ENCODE data around the gene IMPG2. TPM values are rescaled to one million over a fixed set of nuclear protein-coding genes. Genes with fewer than 3 reads are reported as not detected.

Gene IMPG2
- total and polyA plus RNA-seq, 2 experiments from 2014 or later: 0.77 TPM; not detected in 1

GRCh38 chr3:101249522-101249921 is 70.9 kb downstream of the IMPG2 start:
- TF ChIP-seq CTCF (IDR thresholded peaks at IDR 0.05; ENCODE audit: poor library complexity): no peak
- TF ChIP-seq EZH2phosphoT487 (IDR thresholded peaks at IDR 0.05; ENCODE audit: low read depth, severe bottlenecking, unreplicated experiment): no peak

GRCh38 chr3:101248736-101249135 is 71.6 kb downstream of the IMPG2 start:
- Histone ChIP-seq H2AFZ (no peak overlapping the region), H3K4me2 (no peak overlapping the region), H3K27ac (no peak overlapping the region), H4K20me1 (ENCODE audit: insufficient read depth, poor library complexity, severe bottlenecking) (no peaks in the 10 kb centered on the region), H3K4me3 (no peak overlapping the region), H3K27me3 (no peaks in the 10 kb centered on the region), H3K9me3 (ENCODE audit: low read depth) (no peaks in the 10 kb centered on the region), H3K36me3 (replicated peaks; ENCODE audit: insufficient read depth, low read depth) (no peaks in the 10 kb centered on the region), H3K9me2 (replicated peaks; ENCODE audit: insufficient read depth) (no peaks in the 10 kb centered on the region), H3K79me2 (no peaks in the 10 kb centered on the region), H3K4me1 (ENCODE audit: insufficient read depth) (no peaks in the 10 kb centered on the region)
- TF ChIP-seq EZH2phosphoT487 (IDR thresholded peaks at IDR 0.05; ENCODE audit: low read depth, severe bottlenecking, unreplicated experiment): no peak
- TF ChIP-seq CTCF (IDR thresholded peaks at IDR 0.05; ENCODE audit: poor library complexity): no peak
- TF ChIP-seq EZH2 (IDR thresholded peaks at IDR 0.05; ENCODE audit: borderline replicate concordance): no peak
- WGBS (ENCODE audit: low lambda C conversion rate, missing lambda C conversion rate): 71% methylated on average over 2 of the region's 2 CpGs
- no peak for DNase-seq (ENCODE audit: low spot score)

More at GRCh38 chr3:101249522-101249921, 70.9 kb downstream of the IMPG2 start:
- Histone ChIP-seq H3K9me3 (ENCODE audit: low read depth) (no peaks in the 10 kb centered on the region), H2AFZ (no peak overlapping the region), H3K9me2 (replicated peaks; ENCODE audit: insufficient read depth) (no peaks in the 10 kb centered on the region), H3K79me2 (no peaks in the 10 kb centered on the region), H3K27ac (no peak overlapping the region), H3K4me2 (no peak overlapping the region), H3K27me3 (no peaks in the 10 kb centered on the region), H3K4me3 (no peak overlapping the region), H4K20me1 (ENCODE audit: insufficient read depth, poor library complexity, severe bottlenecking) (no peaks in the 10 kb centered on the region), H3K36me3 (replicated peaks; ENCODE audit: insufficient read depth, low read depth) (no peaks in the 10 kb centered on the region), H3K4me1 (ENCODE audit: insufficient read depth) (no peaks in the 10 kb centered on the region)
- WGBS (ENCODE audit: low lambda C conversion rate, missing lambda C conversion rate): 97% methylated on average over 3 of the region's 3 CpGs
- no peak for DNase-seq (ENCODE audit: low spot score)

- DNase-seq (ENCODE audit: low spot score): no peak
- H3K36me3 ChIP-seq (replicated peaks; ENCODE audit: insufficient read depth, low read depth): no peaks in the 10 kb centered on the region
- no peaks in the 10 kb centered on the region for H3K4me1 ChIP-seq (ENCODE audit: insufficient read depth)
- H3K4me3 ChIP-seq: no peak overlapping the region
- no peaks in the 10 kb centered on the region for H4K20me1 ChIP-seq (ENCODE audit: insufficient read depth, poor library complexity, severe bottlenecking)
- H3K27ac ChIP-seq: no peak overlapping the region
- H3K79me2 ChIP-seq: no peaks in the 10 kb centered on the region
- WGBS (ENCODE audit: low lambda C conversion rate, missing lambda C conversion rate): 91% methylated on average over 5 of the region's 5 CpGs
- no peak overlapping the region for H3K4me2 ChIP-seq
- TF ChIP-seq EZH2 (IDR thresholded peaks at IDR 0.05; ENCODE audit: borderline replicate concordance) (no peak), CTCF (IDR thresholded peaks at IDR 0.05; ENCODE audit: poor library complexity) (no peak), EZH2phosphoT487 (IDR thresholded peaks at IDR 0.05; ENCODE audit: low read depth, severe bottlenecking, unreplicated experiment) (no peak)
- H2AFZ ChIP-seq: no peak overlapping the region
- no peaks in the 10 kb centered on the region for H3K27me3 ChIP-seq
- no peaks in the 10 kb centered on the region for H3K9me2 ChIP-seq (replicated peaks; ENCODE audit: insufficient read depth)
- H3K9me3 ChIP-seq (ENCODE audit: low read depth): no peaks in the 10 kb centered on the region
Measured at GRCh38 chr3:101244212-101244575, 76.2 kb downstream of the IMPG2 start.

Data from hepatocyte (in vitro differentiated cells).